Dedifferentiated amniotic fluid mesenchymal stem cell (primary cell): Measurements from ENCODE around the gene HAND2.
A peak's percentile ranks its signal among the peaks of the same experiment; 100 is the strongest.

ENCODE experiments used
- DNase-seq: peaks from one replicate; pipeline ENCODE4 v3.0.0-alpha.2; 2016; ENCODE audit errors: extremely low spot score

Gene HAND2

DNA sequence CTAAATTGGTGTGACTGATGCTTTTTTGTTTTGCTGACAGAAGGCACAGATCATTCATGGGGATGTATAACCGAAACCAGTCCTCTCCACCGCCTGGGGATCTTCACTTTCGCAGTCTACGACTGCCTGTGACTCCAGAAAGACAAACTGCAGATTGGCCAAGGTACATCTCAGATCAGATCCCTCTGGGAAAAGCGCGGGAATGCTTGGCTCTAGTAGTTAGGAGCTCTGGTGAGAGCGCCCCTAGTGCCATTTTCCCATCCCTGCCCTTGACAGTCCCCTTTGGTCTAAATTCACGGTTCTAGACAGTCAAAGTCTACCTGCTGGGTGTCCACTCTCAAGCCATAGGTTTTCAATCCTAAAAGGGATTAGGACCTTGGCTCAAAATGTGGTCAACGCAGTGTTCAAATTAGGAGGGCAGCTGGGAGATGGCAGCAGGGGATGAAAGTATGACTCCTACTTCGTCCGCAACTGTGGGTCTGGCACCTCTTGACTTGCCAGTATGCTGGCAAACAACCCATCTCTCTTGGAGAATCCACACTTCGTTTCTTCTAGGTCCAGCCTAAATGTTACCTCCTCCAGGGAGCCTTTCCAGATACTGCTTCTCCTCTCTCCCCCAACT is 6.9 kb upstream of the HAND2 start:
- DNase-seq, result no peak

DNA sequence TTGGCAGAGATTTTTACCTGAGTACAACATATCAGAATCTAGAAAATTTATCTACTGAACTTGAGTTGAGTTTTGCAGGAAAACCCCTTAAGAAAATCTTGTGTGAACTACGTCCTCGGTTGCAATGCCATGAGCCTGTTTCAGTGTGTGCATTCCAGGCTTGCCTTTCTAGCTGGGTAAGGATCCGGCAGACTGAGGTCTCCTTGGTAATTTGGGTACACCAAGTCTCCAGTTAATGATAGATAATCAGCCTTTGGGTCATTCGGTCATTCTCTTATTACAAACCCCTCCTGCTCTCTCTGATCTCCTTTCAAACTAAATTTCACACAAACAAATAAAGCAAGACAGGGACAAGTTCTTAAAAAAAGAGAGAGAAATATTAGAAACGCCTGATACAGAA is 5.9 kb upstream of the HAND2 start:
- DNase-seq, result no peak

DNA sequence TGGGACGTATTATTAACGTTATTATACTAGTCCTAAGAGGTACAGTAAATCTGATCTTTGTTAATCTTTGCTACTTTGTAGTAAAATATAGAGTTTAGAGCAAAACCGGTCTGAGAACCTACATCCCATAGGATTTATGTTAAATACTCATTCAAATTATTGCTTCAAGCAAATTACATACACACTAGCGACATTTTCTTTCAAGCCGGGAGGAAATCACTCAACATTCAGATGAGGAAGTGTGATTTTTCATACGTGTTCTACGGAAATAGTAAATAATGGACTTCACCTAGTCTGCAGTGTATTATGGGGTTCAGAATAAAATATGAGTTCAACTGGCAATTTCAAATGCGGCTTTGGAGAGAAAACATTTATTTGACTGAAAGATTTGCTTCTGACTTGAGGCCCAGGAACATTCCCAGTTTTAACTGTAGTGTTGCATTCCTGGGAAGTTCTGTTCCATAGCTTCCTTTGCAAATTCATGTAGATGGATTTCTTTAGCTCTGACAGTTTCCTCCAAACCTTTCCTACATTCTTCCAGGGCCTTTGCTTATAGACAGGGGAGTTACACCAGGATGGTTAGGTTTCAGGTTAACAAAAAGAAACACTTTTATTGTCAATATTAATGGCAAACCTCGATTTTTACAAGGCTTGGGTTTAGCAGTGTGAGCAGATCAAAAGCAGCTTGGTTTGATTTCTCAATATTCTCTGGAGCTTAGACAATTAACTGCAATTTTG is 5.3 kb upstream of the HAND2 start:
- DNase-seq, result no peak

DNA sequence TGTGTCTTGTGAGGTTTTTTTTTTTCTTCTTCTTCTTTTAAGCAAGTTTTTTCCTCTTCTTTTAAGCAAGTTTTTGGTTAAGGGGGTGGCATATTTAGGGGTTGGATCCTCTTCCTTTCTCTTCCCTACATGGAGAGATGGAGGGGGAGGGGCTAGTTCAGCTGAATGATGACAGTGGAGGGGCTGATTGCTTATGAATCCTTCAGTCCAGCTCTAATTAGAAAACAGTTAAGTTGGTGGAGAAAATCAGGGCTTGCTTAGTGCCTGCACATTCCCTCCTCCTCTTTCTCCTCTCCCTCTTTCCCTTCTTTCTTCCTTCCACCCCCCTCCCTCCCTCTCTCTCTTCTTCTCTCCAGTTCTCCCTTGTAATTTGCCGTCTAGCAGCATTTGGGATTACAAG is 4.4 kb upstream of the HAND2 start:
- no peak for DNase-seq

DNA sequence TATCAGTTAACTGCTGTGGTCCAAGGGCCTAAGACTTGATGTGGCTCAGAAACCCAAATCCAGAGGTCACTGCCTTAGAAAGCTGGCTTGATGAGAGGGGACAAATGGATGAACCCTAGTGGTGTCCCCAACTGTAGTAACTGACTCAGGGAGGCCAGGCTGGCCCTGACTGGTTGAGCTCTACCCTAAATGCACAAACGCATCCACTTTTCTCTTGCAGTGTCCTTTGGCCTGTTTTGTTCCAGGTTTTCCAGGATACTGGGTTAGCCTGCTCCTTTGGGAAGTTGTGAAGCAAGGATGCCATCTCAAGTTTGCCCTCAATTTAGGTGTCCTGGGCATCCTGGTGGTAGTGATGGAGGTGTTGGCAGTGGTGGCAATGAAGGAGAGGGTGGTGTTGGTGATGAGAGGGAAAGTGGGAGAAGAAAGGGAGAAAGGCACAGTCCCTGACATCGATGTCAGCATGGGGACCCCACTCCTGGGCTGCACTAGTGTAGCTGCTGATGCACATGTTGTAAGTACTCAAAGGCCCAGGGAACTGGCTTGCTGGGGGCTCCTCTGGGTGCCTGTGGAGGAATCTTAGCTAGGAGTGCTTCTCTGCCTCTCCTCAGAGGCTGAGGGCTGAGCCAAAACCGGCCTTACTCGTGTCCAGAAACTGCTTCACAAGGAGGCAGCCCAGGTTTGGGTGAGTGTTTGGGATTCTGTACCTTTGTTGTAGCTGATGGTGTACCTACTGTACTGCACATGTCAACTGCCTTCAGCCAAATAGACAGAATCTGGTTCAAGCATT is 2.9 kb upstream of the HAND2 start:
- no peak for DNase-seq

DNA sequence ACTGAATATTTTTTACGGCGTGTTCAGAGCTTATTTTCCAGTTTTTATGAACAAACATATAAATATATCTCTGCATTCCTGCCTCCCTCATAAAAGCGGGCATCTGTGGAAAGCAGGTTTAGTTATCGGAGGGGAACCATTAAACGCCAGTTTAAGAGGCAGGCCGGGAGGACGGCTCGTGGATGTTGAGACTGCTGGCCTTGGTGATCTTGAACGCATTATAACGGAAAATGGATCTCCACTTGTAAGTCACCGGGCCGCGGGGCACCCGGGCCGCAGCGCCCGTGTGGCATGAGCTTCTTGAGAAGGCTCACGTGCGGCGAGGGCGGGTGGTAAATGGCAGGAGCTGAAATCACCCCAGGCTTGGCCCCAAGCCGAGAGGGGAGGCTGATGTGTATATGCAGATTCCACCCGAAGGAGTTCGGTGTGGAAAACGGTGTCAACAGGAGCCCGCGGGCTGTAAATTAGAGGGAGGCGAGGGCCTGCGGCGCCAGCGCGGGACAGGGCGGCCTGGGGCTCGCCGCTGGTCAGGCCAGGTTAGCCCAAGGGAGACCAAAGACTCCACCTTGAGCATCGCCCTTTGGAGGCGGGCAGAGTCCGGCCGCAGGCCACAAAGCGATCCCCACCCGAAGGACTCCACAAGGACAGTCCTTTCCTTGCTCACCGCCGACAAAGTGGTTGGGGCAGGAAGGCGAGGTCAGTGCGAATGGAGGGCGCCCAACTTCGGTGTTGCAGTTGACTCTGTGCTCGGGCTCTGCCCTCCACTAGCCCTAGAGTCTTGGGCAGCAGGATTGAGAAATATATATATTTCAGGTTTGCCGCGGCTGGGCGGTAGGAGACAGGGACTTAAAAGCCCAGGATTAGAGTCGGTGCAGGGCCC is 1.3 kb upstream of the HAND2 start:
- DNase-seq, result no peak

DNA sequence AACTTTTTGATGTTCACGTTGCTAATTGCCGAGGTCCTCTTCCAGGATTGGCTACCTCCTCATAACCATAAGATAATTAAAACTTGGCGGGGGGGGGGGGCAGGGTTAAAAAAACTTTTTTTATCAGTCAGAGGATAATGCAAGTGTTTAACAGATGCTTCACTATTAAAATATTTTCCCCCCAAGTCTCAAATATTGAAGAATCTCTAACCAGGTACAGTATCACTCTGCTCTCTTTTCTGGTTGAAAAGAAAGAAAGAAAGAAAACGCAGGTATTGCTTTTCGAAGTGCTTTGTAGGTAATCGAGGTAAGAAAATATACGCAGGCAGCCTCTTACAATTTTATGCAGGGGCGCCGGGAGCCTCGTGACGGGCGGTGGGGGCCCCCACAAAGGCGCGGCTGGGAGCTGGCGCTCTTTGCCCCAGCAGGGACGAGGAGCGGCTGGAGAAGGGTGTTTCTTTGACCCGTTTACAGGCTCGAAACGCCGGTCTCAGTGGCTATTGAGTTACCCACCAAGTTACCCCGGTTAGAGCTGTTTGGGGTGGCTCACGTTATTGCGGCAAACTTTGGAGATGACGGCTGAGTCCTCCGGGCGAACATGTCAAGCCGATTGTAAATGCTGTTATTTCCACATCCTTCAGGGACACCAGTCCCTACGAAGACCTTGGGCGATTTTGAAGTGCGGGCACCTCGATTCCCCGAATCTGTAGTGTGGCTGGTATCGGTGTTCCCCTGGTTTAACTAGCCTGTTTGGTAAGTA is 477 bp upstream of the HAND2 start:
- no peak for DNase-seq

DNA sequence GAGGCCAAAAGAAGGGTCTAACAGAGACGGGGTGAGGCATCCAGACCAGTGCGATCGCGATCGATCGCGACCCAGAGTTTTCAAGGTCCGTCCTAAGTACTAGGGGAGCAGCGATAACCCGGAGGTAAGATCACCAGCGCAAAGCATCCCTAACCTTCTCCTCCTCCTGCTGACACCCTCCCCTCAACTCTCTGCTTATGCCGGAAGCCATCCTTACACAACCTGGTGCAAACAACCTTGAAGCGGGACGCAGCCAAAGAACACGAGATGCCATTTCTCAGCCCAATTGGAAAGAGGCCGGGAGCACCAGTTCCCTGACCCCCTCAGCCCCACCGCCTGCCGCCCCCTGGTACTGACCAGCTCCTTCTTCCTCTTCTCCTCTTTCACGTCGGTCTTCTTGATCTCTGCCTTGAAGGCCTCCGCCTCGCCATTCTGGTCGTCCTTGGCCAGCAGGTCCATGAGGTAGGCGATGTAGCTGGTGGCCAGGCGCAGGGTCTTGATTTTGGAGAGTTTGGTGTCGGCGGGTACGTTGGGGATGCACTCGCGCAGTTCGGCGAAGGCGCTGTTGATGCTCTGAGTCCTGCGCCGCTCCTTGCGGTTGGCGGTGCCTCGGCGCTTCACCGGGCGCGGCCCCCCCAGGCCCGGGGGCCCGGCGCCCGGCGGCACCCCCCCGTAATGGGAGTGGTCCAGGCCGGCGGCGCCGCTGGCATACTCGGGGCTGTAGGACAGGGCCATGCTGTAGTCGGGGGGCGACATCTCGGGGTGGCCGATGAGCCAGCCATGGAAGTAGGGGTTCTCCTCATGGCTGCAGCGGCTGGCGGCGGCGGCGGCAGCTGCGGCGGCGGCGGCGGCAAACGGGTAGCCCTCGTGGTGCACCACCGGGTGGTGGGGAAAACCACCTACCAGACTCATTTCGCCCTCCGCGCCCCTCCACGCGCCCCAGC is 1.4 kb downstream of the HAND2 start:
- DNase-seq, result no peak

DNA sequence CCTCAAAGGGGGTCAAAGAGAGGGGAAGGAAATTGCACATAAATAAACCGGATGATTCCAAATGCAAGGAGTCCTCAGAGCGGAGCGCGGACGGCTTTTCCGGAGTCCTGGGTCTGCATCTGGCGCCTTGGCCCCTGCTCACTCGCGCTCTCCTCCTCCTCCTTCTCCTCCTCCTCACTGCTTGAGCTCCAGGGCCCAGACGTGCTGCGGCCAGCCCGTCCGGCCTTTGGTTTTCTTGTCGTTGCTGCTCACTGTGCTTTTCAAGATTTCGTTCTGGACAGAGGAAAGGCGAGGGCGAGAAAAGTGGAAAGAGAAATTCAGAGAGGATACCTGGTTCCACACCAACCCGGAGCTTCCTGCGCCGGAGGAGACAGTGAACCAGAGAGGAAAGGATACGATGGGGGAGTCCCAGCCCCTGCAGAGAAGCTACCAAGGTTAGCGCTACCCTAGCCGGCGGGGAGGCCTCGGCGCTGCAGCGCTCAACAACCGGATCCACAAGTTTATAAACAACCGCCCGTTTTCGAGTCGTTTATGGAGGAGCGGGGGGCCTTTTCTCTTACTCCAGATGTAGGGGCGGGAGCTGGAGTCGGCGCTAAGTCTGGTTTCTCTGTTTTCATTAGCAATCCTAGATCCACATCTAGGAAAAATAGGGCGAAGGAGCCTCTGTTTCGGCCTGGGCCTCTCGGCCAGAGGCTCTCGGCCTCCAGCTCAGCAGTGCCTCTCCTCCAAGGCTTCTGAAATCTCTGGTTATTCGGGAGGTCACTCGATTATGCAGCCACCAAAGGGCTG is 2.7 kb downstream of the HAND2 start:
- DNase-seq, result no peak

DNA sequence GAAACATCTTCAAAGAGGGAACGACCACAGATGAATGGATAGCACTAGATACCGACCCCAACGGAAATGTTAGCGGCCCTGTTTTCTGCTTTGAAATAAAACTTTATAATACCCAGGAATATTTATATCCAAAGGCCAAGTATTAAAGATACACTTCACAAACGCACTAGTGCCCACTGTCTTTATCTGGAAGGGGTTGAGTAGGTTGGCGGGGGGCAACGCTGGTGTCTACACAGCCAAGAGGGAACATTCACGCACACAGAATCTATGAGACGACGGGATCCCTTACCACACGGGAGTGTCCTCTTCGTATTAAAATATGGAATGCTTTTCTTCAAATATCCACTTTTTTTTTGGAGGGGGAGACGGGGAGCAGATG is 3.3 kb downstream of the HAND2 start:
- no peak for DNase-seq

DNA sequence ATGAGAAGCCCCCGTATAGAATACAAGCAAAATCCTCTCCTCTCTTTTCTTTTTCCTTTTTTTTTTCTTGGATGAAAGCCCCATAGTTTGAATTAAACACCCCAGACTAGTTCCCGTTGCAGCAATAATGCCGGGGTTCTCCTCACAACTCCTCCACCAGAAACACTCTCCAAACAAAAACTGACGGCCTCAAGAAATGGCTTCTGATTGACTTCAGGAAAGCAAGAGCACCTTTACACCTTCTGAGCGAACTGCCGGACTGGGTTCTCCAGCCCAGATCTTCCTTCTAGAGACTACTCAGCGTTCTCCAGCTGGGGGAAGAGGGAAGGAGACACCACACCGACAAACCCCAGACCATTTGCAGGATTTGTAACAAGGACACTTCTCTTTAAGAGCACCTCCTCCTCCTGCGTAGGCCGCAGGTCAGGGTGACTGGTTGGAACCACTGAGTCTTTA is 4.0 kb downstream of the HAND2 start:
- DNase-seq, result no peak

DNA sequence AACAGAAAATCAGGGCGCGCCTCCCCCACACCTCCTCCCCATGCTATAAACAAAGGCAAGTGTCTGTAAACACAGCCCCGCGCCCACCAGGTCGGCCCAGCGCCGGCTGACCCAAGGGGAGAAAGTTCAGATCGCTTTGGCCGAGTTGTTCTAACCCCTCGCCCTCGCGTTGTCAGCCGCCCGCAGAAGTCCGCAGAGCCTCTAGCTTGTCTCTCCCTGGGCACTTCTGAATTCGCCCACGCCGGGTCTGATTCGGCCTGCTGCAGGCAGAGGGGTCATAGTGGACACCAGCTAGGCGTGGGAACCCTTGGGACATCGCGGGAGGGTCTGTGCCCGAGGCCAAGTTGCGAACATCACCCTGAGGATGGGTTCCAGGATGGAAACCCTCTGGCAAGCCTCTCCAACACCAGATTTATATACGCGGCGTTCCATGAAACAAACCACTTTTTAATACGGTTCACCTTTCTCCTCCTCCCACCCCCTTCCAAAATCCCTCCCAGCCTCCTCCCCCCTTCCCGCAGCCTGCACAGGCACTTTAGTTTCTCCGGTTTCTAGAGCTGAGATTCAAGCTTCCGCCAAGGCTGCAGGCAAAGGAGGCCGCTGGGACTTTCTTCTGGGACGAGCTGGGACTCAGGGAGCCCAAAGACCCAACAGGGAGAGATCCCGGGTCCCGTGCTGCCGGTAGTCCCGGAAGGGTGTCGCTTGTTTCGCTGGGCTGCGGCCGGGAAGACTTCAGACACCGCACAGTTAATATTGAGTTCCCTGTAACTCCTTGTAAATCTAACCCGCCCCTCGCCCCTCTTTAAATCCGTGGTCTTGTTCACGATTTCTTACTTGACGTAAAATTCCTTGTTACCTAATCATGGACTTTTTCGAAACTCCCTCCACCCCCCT is 4.7 kb downstream of the HAND2 start:
- DNase-seq, result no peak

DNA sequence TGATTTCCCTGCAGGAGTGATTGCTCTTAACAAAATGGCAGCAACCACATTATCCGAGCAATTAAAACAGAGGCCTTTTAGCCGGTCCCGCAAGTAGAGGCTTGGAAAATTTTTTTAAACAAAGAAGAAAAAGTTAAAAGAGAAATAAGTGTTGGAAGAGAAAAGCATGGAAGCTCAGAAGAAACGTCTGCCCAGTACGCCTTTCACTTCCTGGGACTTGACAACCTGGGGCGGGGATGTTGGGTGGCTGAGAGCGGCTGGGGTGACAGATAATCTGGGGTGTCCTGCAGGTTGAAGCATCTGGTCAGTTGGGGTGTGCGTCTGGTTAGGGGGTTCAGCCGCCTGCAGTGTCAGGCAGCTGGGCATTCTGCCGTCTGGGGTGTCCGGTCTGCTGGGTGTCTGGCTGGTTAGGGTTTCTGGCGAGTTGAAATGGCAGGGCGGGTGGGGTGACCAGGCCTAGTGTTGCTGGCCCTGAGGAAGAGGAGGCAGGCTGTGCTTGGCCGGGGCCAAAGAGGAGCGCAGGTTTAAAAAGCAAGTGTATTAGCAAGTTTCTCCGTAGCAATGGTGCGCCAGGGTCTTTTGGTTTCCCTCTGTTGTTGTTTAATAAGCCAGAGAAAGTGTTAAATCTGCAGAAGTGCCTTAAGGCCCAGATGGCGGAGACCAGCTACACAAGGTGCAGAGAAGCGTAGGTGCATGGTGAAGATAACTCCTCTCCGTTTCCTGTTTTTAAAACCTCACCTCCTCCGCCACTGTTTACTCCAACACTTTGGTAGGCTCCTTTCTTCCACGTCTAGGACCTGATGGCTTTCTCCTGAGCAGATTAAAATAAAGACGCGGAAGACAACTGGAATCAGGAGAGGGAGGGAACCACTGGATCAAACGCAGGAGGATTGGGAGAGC is 5.6 kb downstream of the HAND2 start:
- no peak for DNase-seq

DNA sequence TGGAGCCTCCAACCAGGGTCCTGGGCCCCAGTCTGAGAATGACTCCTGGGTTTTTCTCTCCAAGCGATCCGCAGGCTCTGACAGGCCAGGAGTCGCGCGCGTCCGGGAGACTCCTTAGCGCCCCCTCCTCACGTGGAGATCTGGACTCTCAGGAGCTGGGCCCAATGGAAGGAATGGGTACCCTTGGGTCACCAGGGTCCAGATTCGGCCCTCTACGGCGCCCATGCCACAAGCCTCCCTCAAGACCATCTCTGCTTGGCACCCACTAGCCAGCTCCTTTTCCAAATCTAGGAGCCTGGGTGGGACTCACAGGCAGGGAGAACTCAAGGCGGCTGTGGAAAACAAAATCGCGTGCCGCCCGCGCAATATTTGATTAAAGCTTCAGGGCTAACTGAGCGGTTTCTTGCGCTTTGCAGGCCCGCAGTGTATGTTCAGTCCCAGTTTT is 7.1 kb downstream of the HAND2 start:
- no peak for DNase-seq

DNA sequence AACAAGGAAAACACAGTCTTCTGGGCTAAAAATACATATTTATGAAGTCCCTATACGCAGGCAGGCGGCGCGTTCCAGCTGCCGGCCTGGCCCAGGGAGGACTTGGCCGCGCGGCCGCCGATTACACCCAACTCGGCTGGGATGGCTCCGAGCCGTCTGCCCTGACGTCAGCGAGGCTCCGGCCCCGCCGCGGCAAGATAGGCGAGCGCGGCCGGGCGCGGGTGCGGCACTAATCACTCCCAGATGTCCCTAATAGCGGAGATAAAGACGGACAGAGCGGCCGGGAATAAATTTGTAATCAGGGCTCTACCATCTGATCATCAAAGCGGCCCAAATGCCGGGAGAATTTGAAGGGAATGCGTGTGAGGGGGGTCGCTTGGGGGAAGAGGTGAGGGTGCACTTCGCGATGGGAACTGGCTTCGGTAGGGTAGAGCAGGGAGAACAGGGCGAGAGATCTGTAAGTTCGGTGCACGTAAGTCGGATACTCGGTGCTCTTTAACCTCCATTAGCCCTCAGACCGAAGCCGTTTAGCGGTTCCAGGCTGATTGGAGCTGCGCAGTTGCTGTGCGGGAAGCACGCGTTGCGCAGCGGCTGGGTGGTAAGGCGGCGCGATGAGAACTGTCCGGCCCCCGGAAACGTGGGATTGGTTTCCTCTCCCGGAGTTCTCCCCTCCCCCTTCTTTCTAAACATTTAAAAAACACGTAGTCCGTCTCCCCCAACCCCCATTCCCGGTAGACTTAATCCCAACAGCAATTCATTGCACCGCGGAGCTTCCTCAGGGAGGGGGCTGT is 7.7 kb downstream of the HAND2 start:
- DNase-seq, result peak; percentile 85

DNA sequence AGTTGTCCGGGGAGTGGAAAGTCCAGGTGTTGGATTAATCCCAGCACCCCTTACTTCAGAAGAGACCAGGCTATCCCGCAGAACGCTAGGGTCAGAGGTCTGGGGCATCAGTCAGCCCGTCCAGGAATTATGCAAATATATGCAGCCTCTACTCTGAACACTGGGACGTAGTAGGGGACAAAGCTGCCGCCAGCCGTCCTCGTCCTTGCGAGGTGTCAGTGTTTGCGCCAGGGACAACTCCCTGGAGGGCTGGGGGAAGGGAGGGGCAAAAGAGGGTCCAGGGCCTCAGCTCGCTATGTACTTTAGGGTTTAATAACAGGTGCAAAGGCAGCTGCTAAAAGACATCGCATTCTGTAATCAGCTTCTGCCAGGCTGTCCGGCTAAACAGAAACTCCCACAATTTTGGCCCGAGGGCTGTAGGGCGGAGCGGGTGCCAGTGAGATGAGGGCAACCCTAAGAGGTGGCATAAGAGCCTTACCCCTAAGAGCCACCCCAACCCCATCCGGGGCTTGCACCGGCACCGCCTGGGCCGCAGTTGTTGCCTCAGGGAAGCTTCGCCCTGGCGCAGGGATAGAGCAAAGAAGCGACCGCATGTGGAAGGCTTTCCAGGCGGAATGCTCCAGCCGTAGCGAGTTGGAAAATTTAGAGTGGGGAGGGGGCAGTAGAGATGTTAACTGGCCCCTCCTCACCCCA is 8.4 kb downstream of the HAND2 start:
- DNase-seq, result no peak
